ENCODE data around the gene KIF6. TPM values are rescaled to one million over a fixed set of nuclear protein-coding genes. Genes with fewer than 3 reads are reported as not detected.

KIF6 gene
- polyA plus RNA-seq, 3 donors: not detected

- H3K4me3 ChIP-seq (replicated peaks in 1 of 3; ENCODE audit: low read depth in 2 of 3, low read length in 3 of 3): no peak overlapping the region
- no peaks in the 10 kb centered on the region for H3K27me3 ChIP-seq (ENCODE audit: control insufficient read depth in 2 of 2, insufficient read depth in 2 of 2, low read length in 2 of 2)
- H3K9ac ChIP-seq (ENCODE audit: insufficient read depth, low read length, poor library complexity, severe bottlenecking): no peak overlapping the region
- H3K4me1 ChIP-seq (ENCODE audit: control insufficient read depth in 1 of 2, insufficient read depth in 2 of 2, low read length in 2 of 2): no peaks in the 10 kb centered on the region
- H3K27me3 Mint-ChIP-seq (ENCODE audit: low read depth in 3 of 3): peaks cover 0 to 4% (median 2%) of the 10 kb centered on the region in 3 donors
- no peaks in the 10 kb centered on the region for H3K79me2 ChIP-seq (ENCODE audit: insufficient read depth, low read length)
- no peak overlapping the region for H3K4me2 ChIP-seq (replicated peaks; ENCODE audit: extremely low read depth, low read length, poor library complexity, severe bottlenecking)
- H4K20me1 ChIP-seq (ENCODE audit: insufficient read depth, low read length): no peaks in the 10 kb centered on the region
- no peaks in the 10 kb centered on the region for H3K36me3 Mint-ChIP-seq
- no peak for TF ChIP-seq CTCF (IDR thresholded peaks at IDR 0.05)
- no peak overlapping the region for H2AFZ ChIP-seq (ENCODE audit: insufficient read depth, low read depth, low read length, poor library complexity, severe bottlenecking)
- DNase-seq: no peak
- H3K9me3 ChIP-seq (replicated peaks in 1 of 2; ENCODE audit: control insufficient read depth in 1 of 2, insufficient read depth in 1 of 2, low read length in 2 of 2): no peaks in the 10 kb centered on the region
- H3K4me1 Mint-ChIP-seq: no peaks in the 10 kb centered on the region
- intact Hi-C loops (cut with micrococcal nuclease): no loop called here
- no peak overlapping the region for H3K27ac Mint-ChIP-seq
- H3K27ac ChIP-seq (ENCODE audit: low read depth in 1 of 2, low read length in 2 of 2): no peak overlapping the region
- H3K4me3 Mint-ChIP-seq: no peak overlapping the region
- no peaks in the 10 kb centered on the region for H3K36me3 ChIP-seq (replicated peaks in 1 of 2; ENCODE audit: control insufficient read depth in 1 of 2, insufficient read depth in 2 of 2, low read length in 2 of 2)
- H3K9me3 Mint-ChIP-seq: peaks cover 0 to 2% (median 0%) of the 10 kb centered on the region in 7 donors
Measured at GRCh38 chr6:39403304-39403703, 321.9 kb downstream of the KIF6 start.

- Histone ChIP-seq H3K9ac (ENCODE audit: insufficient read depth, low read length, poor library complexity, severe bottlenecking) (no peak overlapping the region), H3K27me3 (ENCODE audit: control insufficient read depth in 2 of 2, insufficient read depth in 2 of 2, low read length in 2 of 2) (no peaks in the 10 kb centered on the region), H3K79me2 (ENCODE audit: insufficient read depth, low read length) (no peaks in the 10 kb centered on the region), H3K4me2 (replicated peaks; ENCODE audit: extremely low read depth, low read length, poor library complexity, severe bottlenecking) (no peak overlapping the region), H3K9me3 (replicated peaks in 1 of 2; ENCODE audit: control insufficient read depth in 1 of 2, insufficient read depth in 1 of 2, low read length in 2 of 2) (no peaks in the 10 kb centered on the region), H3K4me3 (replicated peaks in 1 of 3; ENCODE audit: low read depth in 2 of 3, low read length in 3 of 3) (no peak overlapping the region), H3K27ac (ENCODE audit: low read depth in 1 of 2, low read length in 2 of 2) (no peak overlapping the region), H3K4me1 (ENCODE audit: control insufficient read depth in 1 of 2, insufficient read depth in 2 of 2, low read length in 2 of 2) (no peaks in the 10 kb centered on the region), H3K36me3 (replicated peaks in 1 of 2; ENCODE audit: control insufficient read depth in 1 of 2, insufficient read depth in 2 of 2, low read length in 2 of 2) (no peaks in the 10 kb centered on the region), H4K20me1 (ENCODE audit: insufficient read depth, low read length) (no peaks in the 10 kb centered on the region), H2AFZ (ENCODE audit: insufficient read depth, low read depth, low read length, poor library complexity, severe bottlenecking) (no peak overlapping the region)
- H3K4me1 Mint-ChIP-seq: no peaks in the 10 kb centered on the region
- no peak overlapping the region for H3K27ac Mint-ChIP-seq
- H3K36me3 Mint-ChIP-seq: no peaks in the 10 kb centered on the region
- WGBS (ENCODE audit: insufficient coverage): 86% methylated on average over 5 of the region's 7 CpGs
- H3K4me3 Mint-ChIP-seq: no peak overlapping the region
- H3K27me3 Mint-ChIP-seq (ENCODE audit: low read depth in 3 of 3): peaks cover 0 to 4% (median 2%) of the 10 kb centered on the region in 3 donors
- intact Hi-C loops (cut with micrococcal nuclease): no loop called here
- DNase-seq: no peak
- no peak for TF ChIP-seq CTCF (IDR thresholded peaks at IDR 0.05)
- peaks cover 0 to 2% (median 0%) of the 10 kb centered on the region in 7 donors for H3K9me3 Mint-ChIP-seq
Measured at GRCh38 chr6:39402239-39402751, 322.9 kb downstream of the KIF6 start.

Measured in CD14-positive monocyte (primary cell).